ENCODE measurements around the gene TNFRSF17.

GRCh38 chr16:11979013-11979672 lies 14.1 kb downstream of the TNFRSF17 start:
- TF ChIP-seq CTCF (conservative IDR thresholded peaks at IDR 0.05) (no peak), ZFX (IDR thresholded peaks at IDR 0.05) (no peak)
